ENCODE data around the gene ADAM30.

Gene ADAM30

DNA sequence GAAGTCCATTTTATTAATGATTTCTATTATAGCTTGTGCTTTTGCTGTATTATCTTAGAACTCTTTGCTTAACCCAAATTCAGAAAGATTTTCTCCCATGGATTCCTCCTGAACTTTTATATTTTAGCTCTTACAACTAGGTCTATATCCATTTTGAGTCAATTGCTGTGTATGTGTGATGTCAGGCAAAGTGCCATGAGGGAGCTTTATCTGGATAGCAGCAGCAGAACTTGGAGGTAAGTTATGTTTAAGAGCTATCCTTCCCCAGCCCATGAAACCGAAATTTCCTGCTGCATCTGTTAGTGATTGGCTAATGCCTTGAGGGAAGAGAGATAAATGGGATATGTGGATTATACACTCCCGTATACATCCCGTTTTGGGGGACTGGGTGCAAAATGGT is 29.9 kb downstream of the ADAM30 start:
- no peaks in the 10 kb centered on the region for H4K20me1 ChIP-seq (ENCODE audit: insufficient read depth, low read length)
- no peaks in the 10 kb centered on the region for H3K9me3 ChIP-seq (ENCODE audit: low read length)
- no peaks in the 10 kb centered on the region for H3K36me3 ChIP-seq (ENCODE audit: insufficient read depth, low read length)
- 0 out of 2 replicates have a peak, but pooled peaks cover 4% of the 10 kb centered on the region for H3K27me3 ChIP-seq (ENCODE audit: insufficient read depth, low read length)
- H3K9me2 ChIP-seq (ENCODE audit: low read depth, low read length), result no peaks in the 10 kb centered on the region
- no peaks in the 10 kb centered on the region for H3K4me1 ChIP-seq (ENCODE audit: insufficient read depth, low read length, severe bottlenecking)
- H3K27ac ChIP-seq (ENCODE audit: low read depth, low read length, poor library complexity, severe bottlenecking), result no peak overlapping the region
- H3K4me3 ChIP-seq (ENCODE audit: low read depth, low read length, poor library complexity, severe bottlenecking), result no peak overlapping the region
- no peak overlapping the region for H2AFZ ChIP-seq (ENCODE audit: low read length)
- no peak overlapping the region for H3K9ac ChIP-seq (ENCODE audit: low read length)
- H3K79me2 ChIP-seq (ENCODE audit: insufficient read depth, low read length), result no peaks in the 10 kb centered on the region
- no peak overlapping the region for H3K4me2 ChIP-seq (ENCODE audit: low read length)
- no peaks in the 10 kb centered on the region for H3F3A ChIP-seq (ENCODE audit: insufficient read depth, low read length)
- TF ChIP-seq EZH2 (IDR thresholded peaks at IDR 0.05; ENCODE audit: borderline replicate concordance, low read length), result no peak
- TF ChIP-seq, protein P1, sequence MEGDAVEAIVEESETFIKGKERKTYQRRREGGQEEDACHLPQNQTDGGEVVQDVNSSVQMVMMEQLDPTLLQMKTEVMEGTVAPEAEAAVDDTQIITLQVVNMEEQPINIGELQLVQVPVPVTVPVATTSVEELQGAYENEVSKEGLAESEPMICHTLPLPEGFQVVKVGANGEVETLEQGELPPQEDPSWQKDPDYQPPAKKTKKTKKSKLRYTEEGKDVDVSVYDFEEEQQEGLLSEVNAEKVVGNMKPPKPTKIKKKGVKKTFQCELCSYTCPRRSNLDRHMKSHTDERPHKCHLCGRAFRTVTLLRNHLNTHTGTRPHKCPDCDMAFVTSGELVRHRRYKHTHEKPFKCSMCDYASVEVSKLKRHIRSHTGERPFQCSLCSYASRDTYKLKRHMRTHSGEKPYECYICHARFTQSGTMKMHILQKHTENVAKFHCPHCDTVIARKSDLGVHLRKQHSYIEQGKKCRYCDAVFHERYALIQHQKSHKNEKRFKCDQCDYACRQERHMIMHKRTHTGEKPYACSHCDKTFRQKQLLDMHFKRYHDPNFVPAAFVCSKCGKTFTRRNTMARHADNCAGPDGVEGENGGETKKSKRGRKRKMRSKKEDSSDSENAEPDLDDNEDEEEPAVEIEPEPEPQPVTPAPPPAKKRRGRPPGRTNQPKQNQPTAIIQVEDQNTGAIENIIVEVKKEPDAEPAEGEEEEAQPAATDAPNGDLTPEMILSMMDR (IDR thresholded peaks at IDR 0.05; ENCODE audit: low read length), result no peak

DNA sequence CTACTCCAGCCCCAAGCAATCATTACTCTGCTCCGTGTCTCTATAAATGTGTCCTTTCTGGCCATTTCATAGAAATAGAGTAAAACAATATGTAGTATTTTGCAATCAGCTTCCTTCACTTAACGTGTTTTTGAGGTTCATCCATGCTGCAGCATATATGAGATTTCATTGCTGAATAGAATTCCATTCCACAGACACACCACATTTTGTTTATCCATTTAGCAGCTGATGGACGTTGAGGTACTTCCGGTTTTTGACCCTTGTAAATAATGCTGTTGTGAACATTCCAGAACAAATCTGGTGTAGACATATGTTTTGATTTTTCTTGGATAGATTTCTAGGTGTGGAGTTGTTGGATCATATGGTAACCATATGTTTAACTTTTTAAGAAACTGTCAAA is 30.7 kb downstream of the ADAM30 start:
- Histone ChIP-seq H4K20me1 (ENCODE audit: insufficient read depth, low read length) (no peaks in the 10 kb centered on the region), H3K4me1 (ENCODE audit: insufficient read depth, low read length, severe bottlenecking) (no peaks in the 10 kb centered on the region), H3K9ac (ENCODE audit: low read length) (no peak overlapping the region), H3K27ac (ENCODE audit: low read depth, low read length, poor library complexity, severe bottlenecking) (no peak overlapping the region), H3K9me2 (ENCODE audit: low read depth, low read length) (no peaks in the 10 kb centered on the region), H3K4me3 (ENCODE audit: low read depth, low read length, poor library complexity, severe bottlenecking) (no peak overlapping the region), H3K9me3 (ENCODE audit: low read length) (no peaks in the 10 kb centered on the region), H3F3A (ENCODE audit: insufficient read depth, low read length) (no peaks in the 10 kb centered on the region), H3K27me3 (ENCODE audit: insufficient read depth, low read length) (0 out of 2 replicates have a peak, but pooled peaks cover 4% of the 10 kb centered on the region), H3K79me2 (ENCODE audit: insufficient read depth, low read length) (no peaks in the 10 kb centered on the region), H3K36me3 (ENCODE audit: insufficient read depth, low read length) (no peaks in the 10 kb centered on the region), H3K4me2 (ENCODE audit: low read length) (no peak overlapping the region), H2AFZ (ENCODE audit: low read length) (no peak overlapping the region)
- no peak for TF ChIP-seq EZH2 (IDR thresholded peaks at IDR 0.05; ENCODE audit: borderline replicate concordance, low read length)
- TF ChIP-seq, protein P1 (IDR thresholded peaks at IDR 0.05; ENCODE audit: low read length), result no peak

DNA sequence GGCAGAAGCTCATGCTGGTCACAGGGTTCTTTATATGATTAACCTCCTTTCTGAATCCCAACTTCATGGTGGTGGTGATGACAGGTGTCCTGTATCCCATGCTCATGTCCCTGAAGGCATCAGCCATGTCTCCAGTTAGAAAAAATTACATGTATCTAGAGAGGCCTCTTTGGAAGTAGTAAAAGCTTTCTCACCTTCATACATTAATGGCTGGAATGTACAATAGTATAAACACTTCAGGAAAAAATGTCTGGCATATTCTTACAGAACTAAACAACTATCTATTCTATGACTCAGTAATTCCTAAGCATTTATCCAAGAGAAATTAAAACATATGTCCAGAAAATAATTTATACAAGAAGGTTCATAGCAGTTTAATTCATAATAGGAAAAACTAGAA is 34.0 kb downstream of the ADAM30 start:
- TF ChIP-seq EZH2 (IDR thresholded peaks at IDR 0.05; ENCODE audit: borderline replicate concordance, low read length), result no peak
- TF ChIP-seq, protein P1 (IDR thresholded peaks at IDR 0.05; ENCODE audit: low read length), result no peak
- H3K4me1 ChIP-seq (ENCODE audit: insufficient read depth, low read length, severe bottlenecking), result no peaks in the 10 kb centered on the region
- H2AFZ ChIP-seq (ENCODE audit: low read length), result no peak overlapping the region

More for the DNA sequence above, 34.0 kb downstream of the ADAM30 start:
- Histone ChIP-seq H3K4me2 (ENCODE audit: low read length) (no peak overlapping the region), H3K4me3 (ENCODE audit: low read depth, low read length, poor library complexity, severe bottlenecking) (no peak overlapping the region), H3K9ac (ENCODE audit: low read length) (no peak overlapping the region), H3K79me2 (ENCODE audit: insufficient read depth, low read length) (no peaks in the 10 kb centered on the region), H4K20me1 (ENCODE audit: insufficient read depth, low read length) (no peaks in the 10 kb centered on the region), H3K9me3 (ENCODE audit: low read length) (no peaks in the 10 kb centered on the region), H3K9me2 (ENCODE audit: low read depth, low read length) (no peaks in the 10 kb centered on the region), H3F3A (ENCODE audit: insufficient read depth, low read length) (no peaks in the 10 kb centered on the region), H3K27me3 (ENCODE audit: insufficient read depth, low read length) (no peaks in the 10 kb centered on the region), H3K27ac (ENCODE audit: low read depth, low read length, poor library complexity, severe bottlenecking) (no peak overlapping the region), H3K36me3 (ENCODE audit: insufficient read depth, low read length) (no peaks in the 10 kb centered on the region)
